Rectal smooth muscle tissue (tissue), 1 donor: ENCODE measurements around the gene FCSK.

Experiments
- H3K27ac ChIP-seq: one replicate; pipeline ENCODE4 v1.7.0; 2013; ENCODE audit warnings: low read depth, low read length, inconsistent platforms
- H3K27me3 ChIP-seq: one replicate; pipeline ENCODE4 v1.7.0; 2013; ENCODE audit warnings: low read length; ENCODE audit not compliant: control insufficient read depth, insufficient read depth
- H3K36me3 ChIP-seq: one replicate; pipeline ENCODE4 v1.7.0; 2013; ENCODE audit warnings: low read length; ENCODE audit not compliant: control insufficient read depth, insufficient read depth
- H3K4me1 ChIP-seq: one replicate; pipeline ENCODE4 v1.7.0; 2013; ENCODE audit warnings: low read length; ENCODE audit not compliant: control insufficient read depth, insufficient read depth
- H3K4me3 ChIP-seq: one replicate; pipeline ENCODE4 v1.7.0; 2013; ENCODE audit warnings: low read length
- H3K9ac ChIP-seq: one replicate; pipeline ENCODE4 v1.7.0; 2013; ENCODE audit warnings: low read length

The FCSK gene

DNA sequence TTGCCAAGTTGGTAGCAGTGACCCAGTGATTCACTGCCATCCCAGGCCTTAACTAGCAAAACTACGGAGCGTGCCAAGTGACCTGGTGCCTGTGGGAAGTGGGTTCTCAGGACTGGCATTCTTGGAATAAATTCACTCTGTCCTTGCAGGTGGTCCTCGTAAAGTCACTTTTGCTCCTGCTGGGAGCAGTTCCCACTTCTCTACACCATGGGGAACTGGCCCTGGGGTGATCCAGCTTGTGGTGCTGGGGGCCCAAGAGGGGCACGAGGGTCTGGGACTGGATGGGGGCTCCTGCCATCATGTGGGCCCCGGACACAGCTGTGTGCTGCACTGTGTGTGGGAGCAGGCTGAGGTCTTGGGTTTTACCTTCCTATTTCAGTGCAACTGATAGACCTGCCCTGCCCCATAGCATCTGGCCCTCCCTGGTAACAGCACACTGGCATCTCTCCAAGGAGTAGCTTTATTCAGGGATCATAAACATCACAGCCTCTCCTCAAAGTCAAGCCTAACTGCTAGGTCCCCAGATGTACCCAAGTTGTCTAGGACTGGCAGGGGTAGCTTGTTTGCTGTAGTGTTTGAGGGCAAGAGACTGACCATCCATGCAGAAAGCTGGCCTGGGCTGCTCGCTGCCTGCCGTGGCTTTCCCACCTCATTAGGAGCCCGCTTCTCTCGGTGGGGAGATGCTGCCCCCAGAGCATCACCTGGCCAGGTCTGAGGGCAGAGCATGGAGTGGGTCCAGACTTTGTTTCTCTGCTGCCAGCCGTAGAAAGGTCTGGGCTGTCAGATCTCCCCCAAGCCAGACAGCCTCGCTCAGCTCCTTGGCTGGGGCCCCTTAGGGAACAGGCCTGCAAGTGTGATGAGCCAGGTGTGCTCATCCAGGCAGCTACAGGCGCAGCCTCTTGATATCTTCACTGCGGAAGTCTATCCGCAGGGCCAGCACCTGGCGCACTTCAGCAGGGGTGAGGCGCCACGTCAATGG, 26.0 kb downstream of the FCSK start:
- H3K27ac ChIP-seq: no peak overlapping the region
- H3K27me3 ChIP-seq: no peaks in the 10 kb centered on the region
- no peak overlapping the region for H3K4me3 ChIP-seq
- H3K4me1 ChIP-seq: no peaks in the 10 kb centered on the region
- no peak overlapping the region for H3K9ac ChIP-seq
- H3K36me3 ChIP-seq: peaks cover 28% of the 10 kb centered on the region

DNA sequence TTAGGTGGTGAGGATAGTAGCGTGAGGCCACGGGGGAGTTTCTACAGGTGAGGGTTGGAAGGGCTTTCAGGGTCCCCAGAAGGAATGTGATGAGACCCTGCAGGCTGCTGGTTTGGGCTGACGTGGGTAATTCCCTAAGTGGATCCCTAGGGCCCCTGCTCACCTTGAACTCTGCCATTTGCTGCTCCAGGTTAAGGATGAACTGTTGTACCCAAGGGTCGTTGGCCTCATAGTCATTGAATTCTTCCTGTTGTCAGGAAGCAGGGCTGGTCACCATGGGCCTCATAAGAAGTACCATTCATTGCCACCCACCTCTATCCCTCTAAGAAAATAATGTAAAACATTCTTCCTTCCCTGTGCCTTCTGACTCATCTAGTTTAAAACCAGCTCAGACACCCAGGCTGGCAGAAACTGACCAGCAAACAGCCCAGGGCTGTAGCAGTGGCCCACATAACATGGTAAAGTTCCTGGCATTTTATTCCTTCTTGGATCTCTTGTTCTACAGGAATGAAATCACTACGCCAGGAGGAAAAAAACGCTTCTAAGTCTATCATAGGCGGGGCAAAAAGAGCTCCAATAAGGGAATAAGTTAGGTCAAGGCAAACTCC, 27.6 kb downstream of the FCSK start:
- Histone ChIP-seq H3K4me3 (no peak overlapping the region), H3K4me1 (no peaks in the 10 kb centered on the region), H3K36me3 (peaks cover 33% of the 10 kb centered on the region), H3K9ac (no peak overlapping the region), H3K27me3 (no peaks in the 10 kb centered on the region), H3K27ac (no peak overlapping the region)

DNA sequence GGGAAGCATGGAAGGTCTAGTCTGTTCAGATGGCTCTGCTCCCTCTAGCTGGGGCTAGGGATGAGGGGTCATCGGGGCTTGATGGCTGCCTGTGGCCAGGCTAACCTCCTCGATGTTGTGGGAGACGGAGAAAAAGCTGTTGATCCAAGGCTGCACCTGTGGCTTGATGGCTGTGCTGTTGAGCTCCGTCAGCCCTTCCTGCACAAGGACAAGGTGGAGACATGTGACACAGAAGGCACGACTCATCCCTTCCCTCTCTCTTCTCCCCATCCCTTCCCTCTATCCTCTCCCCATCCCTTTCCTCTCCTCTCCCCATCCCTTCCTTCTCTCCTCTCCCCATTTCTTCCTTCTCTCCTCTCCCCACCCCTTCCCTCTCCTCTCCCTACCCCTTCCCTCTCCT, 28.2 kb downstream of the FCSK start:
- H3K27ac ChIP-seq: no peak overlapping the region
- peaks cover 33% of the 10 kb centered on the region for H3K36me3 ChIP-seq
- no peaks in the 10 kb centered on the region for H3K4me1 ChIP-seq
- H3K4me3 ChIP-seq: no peak overlapping the region
- H3K9ac ChIP-seq: no peak overlapping the region
- no peaks in the 10 kb centered on the region for H3K27me3 ChIP-seq

DNA sequence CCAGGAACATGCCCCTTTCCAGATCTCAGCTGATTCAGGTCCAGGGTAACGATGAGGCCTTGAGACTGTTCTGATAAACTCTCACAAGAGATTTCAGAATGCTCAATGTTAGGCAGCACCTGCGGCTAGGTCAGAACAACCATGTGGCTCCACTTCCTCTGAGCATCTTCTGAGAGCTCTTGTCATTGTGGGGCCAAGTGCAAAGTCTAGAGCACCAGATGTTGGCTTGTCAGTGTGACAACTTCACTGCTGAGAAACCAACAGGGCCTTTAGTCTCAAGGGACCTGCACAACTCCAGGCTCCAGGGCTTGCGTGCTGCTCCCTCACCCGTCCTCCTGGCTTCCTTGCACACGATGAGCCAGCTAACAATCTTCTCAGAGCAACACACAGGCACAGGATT, 29.0 kb downstream of the FCSK start:
- H3K27me3 ChIP-seq: no peaks in the 10 kb centered on the region
- H3K36me3 ChIP-seq: peaks cover 31% of the 10 kb centered on the region
- H3K4me3 ChIP-seq: no peak overlapping the region
- no peaks in the 10 kb centered on the region for H3K4me1 ChIP-seq
- H3K27ac ChIP-seq: no peak overlapping the region
- no peak overlapping the region for H3K9ac ChIP-seq

DNA sequence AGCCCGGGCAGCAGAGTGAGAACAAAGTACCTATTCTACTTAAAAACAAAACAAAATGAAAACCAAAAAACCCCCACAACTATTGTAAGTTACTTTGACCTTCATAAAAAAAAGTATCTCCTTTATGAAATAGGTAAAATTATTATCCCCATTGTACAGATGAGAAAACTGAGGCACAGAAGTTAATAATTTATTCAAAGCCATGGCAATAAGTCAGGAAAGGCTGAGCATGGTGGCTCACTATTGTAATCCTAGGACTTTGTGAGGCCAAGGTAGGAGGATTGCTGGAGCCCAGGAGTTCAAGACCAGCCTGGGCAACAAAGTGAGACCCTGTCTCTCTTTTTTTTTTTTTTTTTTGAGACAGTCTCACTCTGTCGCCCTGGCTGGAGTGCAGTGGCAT, 30.5 kb downstream of the FCSK start:
- Histone ChIP-seq H3K4me3 (no peak overlapping the region), H3K4me1 (no peaks in the 10 kb centered on the region), H3K27me3 (no peaks in the 10 kb centered on the region), H3K9ac (no peak overlapping the region), H3K27ac (no peak overlapping the region), H3K36me3 (peaks cover 28% of the 10 kb centered on the region)

DNA sequence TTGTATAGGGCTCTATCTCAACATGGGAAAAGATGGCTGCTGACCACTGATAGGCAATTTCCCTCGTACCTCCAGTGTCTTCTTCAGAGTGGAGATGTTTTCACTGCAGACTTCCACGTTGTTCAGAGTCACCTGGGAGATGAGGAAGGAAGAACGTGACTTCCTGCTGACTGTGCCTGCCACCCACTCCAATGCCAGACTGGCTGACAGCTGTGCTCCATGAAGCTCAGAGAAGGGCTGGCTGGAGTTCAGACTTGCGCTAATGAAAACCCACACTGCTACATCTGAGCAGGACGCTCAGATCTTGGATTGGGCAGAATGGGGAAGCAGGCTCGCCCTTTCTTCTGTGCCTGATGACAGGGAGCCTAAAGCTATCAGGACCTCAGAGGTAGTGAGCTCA, 35.9 kb downstream of the FCSK start:
- Histone ChIP-seq H3K27ac (no peak overlapping the region), H3K9ac (no peak overlapping the region), H3K27me3 (no peaks in the 10 kb centered on the region), H3K4me1 (no peaks in the 10 kb centered on the region), H3K36me3 (peaks cover 16% of the 10 kb centered on the region), H3K4me3 (no peak overlapping the region)

DNA sequence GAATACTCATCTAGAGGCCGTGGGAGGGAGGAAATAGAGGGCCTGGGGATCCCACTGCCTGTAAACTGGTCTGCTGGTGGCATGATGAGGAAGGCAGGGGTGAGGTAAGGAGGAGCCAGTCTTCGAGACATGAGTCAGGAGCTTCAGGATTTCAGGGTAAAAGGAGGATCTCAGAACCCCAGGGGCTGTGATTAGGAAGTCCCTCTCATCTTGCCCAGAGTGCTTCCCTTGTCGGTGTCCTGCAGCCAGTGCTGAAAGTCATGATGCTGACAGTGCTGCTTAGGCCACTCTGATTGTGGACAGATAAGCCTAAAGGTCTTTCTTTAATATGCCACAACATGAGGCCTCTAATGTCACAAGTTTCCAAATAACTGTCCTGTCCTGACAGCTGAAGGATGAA, 39.4 kb downstream of the FCSK start:
- peaks cover 27% of the 10 kb centered on the region for H3K36me3 ChIP-seq
- H3K9ac ChIP-seq: no peak overlapping the region

DNA sequence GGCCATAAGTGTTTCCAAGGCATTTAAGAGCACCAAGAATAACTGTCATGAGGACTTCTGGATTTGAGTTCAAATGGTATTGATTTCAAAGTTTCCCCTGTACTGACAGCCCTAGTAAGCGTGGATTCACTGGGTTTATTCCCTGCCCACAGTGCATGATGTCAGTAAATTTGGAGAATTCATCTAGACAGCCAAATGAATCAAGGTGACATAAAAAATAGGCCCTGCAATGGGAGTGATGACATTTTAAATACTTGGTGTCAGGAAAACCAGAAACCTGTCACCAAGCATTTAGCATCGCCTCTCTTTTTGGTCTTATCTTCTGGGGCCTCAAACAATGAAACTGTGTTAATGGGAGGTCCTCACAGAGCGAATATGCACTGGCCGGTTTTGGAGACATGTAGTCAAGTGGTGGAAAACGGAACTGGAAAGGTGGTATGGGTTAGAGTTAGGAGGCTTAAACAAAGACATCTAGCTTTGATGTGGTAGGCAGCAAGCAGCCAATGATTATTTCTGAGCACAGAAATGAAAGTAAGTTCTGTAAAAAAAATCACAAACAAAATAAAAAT, 39.9 kb downstream of the FCSK start:
- no peak overlapping the region for H3K9ac ChIP-seq
- H3K27ac ChIP-seq: no peak overlapping the region
- H3K27me3 ChIP-seq: no peaks in the 10 kb centered on the region
- H3K36me3 ChIP-seq: peaks cover 27% of the 10 kb centered on the region
- no peaks in the 10 kb centered on the region for H3K4me1 ChIP-seq
- no peak overlapping the region for H3K4me3 ChIP-seq

More for the DNA sequence above, 39.4 kb downstream of the FCSK start:
- Histone ChIP-seq H3K27me3 (no peaks in the 10 kb centered on the region), H3K4me3 (no peak overlapping the region), H3K4me1 (no peaks in the 10 kb centered on the region), H3K27ac (no peak overlapping the region)

DNA sequence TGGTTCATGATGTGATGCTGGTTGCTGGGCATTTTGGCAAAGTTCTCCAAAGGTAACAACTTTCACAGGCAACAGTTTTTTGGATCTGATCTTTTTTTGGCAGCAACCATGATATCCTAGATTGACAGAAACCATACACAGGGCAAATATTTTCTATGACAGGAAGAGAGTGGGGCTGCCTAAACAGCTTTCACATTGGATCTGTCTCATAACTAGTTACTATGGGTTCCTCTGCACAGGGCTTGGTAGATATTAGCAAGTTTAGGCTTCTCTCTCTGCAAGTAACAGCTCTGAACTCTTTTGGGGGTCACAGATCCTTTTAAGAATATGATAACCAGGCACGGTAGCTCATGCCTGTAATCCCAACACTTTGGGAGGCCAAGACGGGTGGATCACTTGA, 40.4 kb downstream of the FCSK start:
- Histone ChIP-seq H3K9ac (no peak overlapping the region), H3K4me3 (no peak overlapping the region), H3K27me3 (no peaks in the 10 kb centered on the region), H3K36me3 (peaks cover 23% of the 10 kb centered on the region), H3K27ac (no peak overlapping the region), H3K4me1 (no peaks in the 10 kb centered on the region)

DNA sequence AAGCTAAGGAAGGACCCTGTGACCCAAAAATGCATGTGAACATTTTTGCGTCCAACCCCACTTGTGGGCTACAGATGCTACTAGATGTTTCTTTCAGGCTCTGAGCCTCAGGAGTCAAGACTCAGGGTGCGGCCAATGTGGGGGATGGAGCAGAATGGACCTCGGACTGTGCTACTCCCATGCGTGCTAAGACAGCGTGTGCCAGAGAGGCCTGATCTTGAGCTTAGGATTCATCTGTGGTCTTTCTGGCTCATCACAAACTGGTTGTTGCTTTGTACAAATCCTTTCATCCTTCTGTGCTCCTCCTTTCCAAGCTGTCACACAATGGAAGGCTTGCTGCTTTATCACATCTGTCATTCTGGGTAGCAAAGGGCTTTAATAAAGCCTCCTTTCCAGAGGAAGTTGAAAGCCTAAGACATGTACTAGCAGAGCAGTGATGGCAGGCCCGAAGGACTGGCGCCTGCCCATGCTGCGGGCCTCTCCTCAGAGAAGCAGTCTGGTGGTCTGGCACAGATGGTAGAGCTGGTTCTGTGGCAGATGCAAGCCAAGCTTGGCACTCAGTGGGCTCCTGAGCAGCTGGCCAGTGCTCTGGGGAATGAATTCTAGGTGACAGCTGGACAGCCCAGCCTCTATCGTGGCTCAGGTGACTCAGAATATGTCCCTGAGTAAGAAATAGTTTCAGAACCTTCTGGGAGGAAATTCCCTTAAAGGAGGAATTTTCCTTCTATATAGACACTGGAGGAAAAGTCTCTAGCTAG, 41.2 kb downstream of the FCSK start:
- H3K4me1 ChIP-seq: no peaks in the 10 kb centered on the region
- no peak overlapping the region for H3K9ac ChIP-seq
- H3K27me3 ChIP-seq: no peaks in the 10 kb centered on the region
- no peak overlapping the region for H3K27ac ChIP-seq
- peaks cover 23% of the 10 kb centered on the region for H3K36me3 ChIP-seq
- no peak overlapping the region for H3K4me3 ChIP-seq

DNA sequence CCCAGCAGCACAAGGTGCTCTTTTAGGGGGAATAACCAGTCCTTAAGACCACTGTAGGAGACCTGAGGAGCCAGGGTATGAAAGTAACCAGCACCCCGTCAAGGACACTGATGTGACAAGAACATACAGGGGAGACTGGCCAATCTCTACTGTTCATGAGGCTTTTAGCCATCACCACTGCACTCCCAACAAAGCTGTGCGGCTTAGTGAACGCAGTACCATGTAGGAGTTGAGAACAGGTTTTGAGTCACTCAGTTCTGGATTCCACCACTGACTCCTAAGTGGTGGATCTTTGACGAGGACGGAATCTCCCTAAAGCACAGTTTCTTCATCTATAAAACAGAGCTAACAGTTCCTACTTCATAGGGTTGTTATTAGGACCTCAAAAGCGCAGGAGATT, 42.1 kb downstream of the FCSK start:
- Histone ChIP-seq H3K27me3 (no peaks in the 10 kb centered on the region), H3K4me1 (no peaks in the 10 kb centered on the region), H3K4me3 (no peak overlapping the region), H3K27ac (no peak overlapping the region), H3K9ac (no peak overlapping the region), H3K36me3 (peaks cover 23% of the 10 kb centered on the region)

DNA sequence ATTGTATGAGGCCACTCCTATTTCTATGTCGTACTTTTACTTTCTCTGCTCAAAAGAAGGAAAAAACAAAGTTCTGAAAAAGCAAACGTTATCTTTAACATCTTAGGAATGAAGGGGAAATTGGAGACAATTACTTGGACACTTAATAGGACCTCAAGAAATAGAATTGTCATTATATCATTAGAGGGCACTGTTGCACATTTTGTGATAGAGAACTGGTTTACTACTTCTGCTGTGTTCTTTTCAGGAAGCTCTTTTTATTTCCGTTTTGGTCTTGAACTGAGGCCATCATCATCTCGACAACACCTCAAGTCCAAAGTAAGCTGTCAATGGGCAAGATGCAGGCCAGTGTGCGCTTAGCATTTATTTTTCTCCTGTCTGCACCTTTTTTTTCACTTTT, 54.4 kb downstream of the FCSK start:
- Histone ChIP-seq H3K27me3 (no peaks in the 10 kb centered on the region), H3K4me3 (no peak overlapping the region), H3K27ac (no peak overlapping the region), H3K9ac (no peak overlapping the region), H3K4me1 (no peaks in the 10 kb centered on the region), H3K36me3 (peaks cover 22% of the 10 kb centered on the region)
